ENCODE results near the gene RAET1L. TPM values are rescaled to one million over a fixed set of nuclear protein-coding genes. Genes with fewer than 3 reads are reported as not detected.
"Not testable (repeated sequence)": the region's sequence is repeated elsewhere in the genome, so short reads cannot be mapped to it uniquely, and the experiment has no call there.

RAET1L gene
- total RNA-seq, 2 experiments from 2014 or later = not detected

- no peak for DNase-seq
- no peaks in the 10 kb centered on the region for H3K9me3 Mint-ChIP-seq
- POLR2A ChIA-PET = no interaction called here
- CTCF ChIA-PET = interaction anchor here (0.7 kb wide), 1 partner anchor 10 kb away, joined by 3 read pairs; no protein-coding TSS in a partner anchor
- H3K27me3 Mint-ChIP-seq = peaks cover 41% of the 10 kb centered on the region
- intact Hi-C loops (cut with micrococcal nuclease) = loop anchor here (5.0 kb wide), 1 partner anchor 40 kb away; the partner anchor contains the start of gene ULBP3
- peaks cover 15% of the 10 kb centered on the region for H3K4me1 Mint-ChIP-seq (ENCODE audit: low read depth)
- H3K4me3 Mint-ChIP-seq = no peak overlapping the region
- H3K27ac Mint-ChIP-seq = no peak overlapping the region
- no peaks in the 10 kb centered on the region for H3K36me3 Mint-ChIP-seq
Measured at GRCh38 chr6:150026976-150027805, 1.9 kb upstream of the RAET1L start.

GRCh38 chr6:150024646-150025155, 631 bp downstream of the RAET1L start:
- no peaks in the 10 kb centered on the region for H3K9me3 Mint-ChIP-seq
- no peaks in the 10 kb centered on the region for H3K36me3 Mint-ChIP-seq
- peaks cover 38% of the 10 kb centered on the region for H3K27me3 Mint-ChIP-seq
- CTCF ChIA-PET = interaction anchor here (0.7 kb wide), 1 partner anchor 824 kb away, joined by 3 read pairs; no protein-coding TSS in a partner anchor
- intact Hi-C loops (cut with micrococcal nuclease) = loop anchor here (5.0 kb wide), 1 partner anchor 43 kb away; the partner anchor contains the start of gene ULBP3
- H3K4me1 Mint-ChIP-seq (ENCODE audit: low read depth) = peaks cover 15% of the 10 kb centered on the region
- no peak overlapping the region for H3K27ac Mint-ChIP-seq
- POLR2A ChIA-PET = no interaction called here
- no peak overlapping the region for H3K4me3 Mint-ChIP-seq
- no peak for DNase-seq

- Mint-ChIP-seq H3K27me3 (peaks cover 43% of the 10 kb centered on the region), H3K4me1 (ENCODE audit: low read depth) (peaks cover 15% of the 10 kb centered on the region)
- H3K36me3 Mint-ChIP-seq; H3K27ac Mint-ChIP-seq; H3K4me3 Mint-ChIP-seq; POLR2A ChIA-PET; H3K9me3 Mint-ChIP-seq; intact Hi-C loops (cut with micrococcal nuclease): not testable (repeated sequence)
- DNase-seq = peak; percentile 5
- CTCF ChIA-PET = interaction anchor here (0.7 kb wide), 1 partner anchor 825 kb away, joined by 3 read pairs; no protein-coding TSS in a partner anchor
Measured at GRCh38 chr6:150024021-150024420, 1.3 kb downstream of the RAET1L start.

GRCh38 chr6:150021870-150022269, 3.5 kb downstream of the RAET1L start:
- POLR2A ChIA-PET; H3K4me3 Mint-ChIP-seq; H3K36me3 Mint-ChIP-seq; H3K27ac Mint-ChIP-seq; H3K9me3 Mint-ChIP-seq; DNase-seq; CTCF ChIA-PET; intact Hi-C loops (cut with micrococcal nuclease): not testable (repeated sequence)
- Mint-ChIP-seq H3K4me1 (ENCODE audit: low read depth) (peaks cover 16% of the 10 kb centered on the region), H3K27me3 (peaks cover 46% of the 10 kb centered on the region)

GRCh38 chr6:150018846-150019580, 6.3 kb downstream of the RAET1L start:
- no peaks in the 10 kb centered on the region for H3K9me3 Mint-ChIP-seq
- ChIA-PET CTCF (interaction anchor here (0.9 kb wide), 2 partner anchors 89 to 95 kb away, joined by 3 read pairs; no protein-coding TSS in a partner anchor), POLR2A (no interaction called here)
- intact Hi-C loops (cut with micrococcal nuclease) = loop anchor here (10.0 kb wide), 1 partner anchor 174 kb away; no protein-coding TSS in a partner anchor
- no peaks in the 10 kb centered on the region for H3K36me3 Mint-ChIP-seq
- no peak overlapping the region for H3K4me3 Mint-ChIP-seq
- H3K4me1 Mint-ChIP-seq (ENCODE audit: low read depth) = peaks cover 21% of the 10 kb centered on the region
- H3K27me3 Mint-ChIP-seq = peaks cover 51% of the 10 kb centered on the region
- peak; percentile 5 for DNase-seq
- H3K27ac Mint-ChIP-seq = no peak overlapping the region

GRCh38 chr6:150017186-150017521, 8.2 kb downstream of the RAET1L start:
- CTCF ChIA-PET = interaction anchor here (0.7 to 2.2 kb wide), 28 partner anchors 9 to 1870 kb away, joined by 3 to 28 read pairs (median 5); no protein-coding TSS in a partner anchor
- Mint-ChIP-seq H3K4me1 (ENCODE audit: low read depth) (peaks cover 24% of the 10 kb centered on the region), H3K27me3 (peaks cover 60% of the 10 kb centered on the region)
- H3K4me3 Mint-ChIP-seq, H3K27ac Mint-ChIP-seq, POLR2A ChIA-PET, H3K36me3 Mint-ChIP-seq, H3K9me3 Mint-ChIP-seq, DNase-seq: not testable (repeated sequence)
- intact Hi-C loops (cut with micrococcal nuclease) = loop anchor here (2.0 to 10.0 kb wide), 2 partner anchors 54 to 172 kb away; partner anchors contain the start of gene ULBP1

GRCh38 chr6:150016324-150017185, 8.8 kb downstream of the RAET1L start:
- peak; percentile 44 for DNase-seq
- ChIA-PET CTCF (interaction anchor here (0.6 to 2.2 kb wide), 34 partner anchors 9 to 799 kb away, joined by 3 to 28 read pairs (median 4); partner anchors contain the start of gene RAET1L), POLR2A (no interaction called here)
- peaks cover 65% of the 10 kb centered on the region for H3K27me3 Mint-ChIP-seq
- no peaks in the 10 kb centered on the region for H3K36me3 Mint-ChIP-seq
- no peaks in the 10 kb centered on the region for H3K9me3 Mint-ChIP-seq
- peak overlapping the region; percentile 15 for H3K27ac Mint-ChIP-seq
- peaks cover 24% of the 10 kb centered on the region for H3K4me1 Mint-ChIP-seq (ENCODE audit: low read depth)
- H3K4me3 Mint-ChIP-seq = no peak overlapping the region
- intact Hi-C loops (cut with micrococcal nuclease) = loop anchor here (1.0 to 10.0 kb wide), 3 partner anchors 54 to 172 kb away; partner anchors contain the start of gene ULBP1

- intact Hi-C loops (cut with micrococcal nuclease) = loop anchor here (1.0 to 10.0 kb wide), 3 partner anchors 53 to 171 kb away; partner anchors contain the start of gene ULBP1
- DNase-seq = peak; percentile 51
- H3K4me1 Mint-ChIP-seq (ENCODE audit: low read depth) = peaks cover 24% of the 10 kb centered on the region
- H3K9me3 Mint-ChIP-seq, H3K27ac Mint-ChIP-seq, H3K4me3 Mint-ChIP-seq, H3K36me3 Mint-ChIP-seq, POLR2A ChIA-PET: not testable (repeated sequence)
- H3K27me3 Mint-ChIP-seq = peaks cover 75% of the 10 kb centered on the region
- CTCF ChIA-PET = interaction anchor here (1.9 to 2.2 kb wide), 2 partner anchors 53 to 180 kb away, joined by 7 to 24 read pairs; no protein-coding TSS in a partner anchor
Measured at GRCh38 chr6:150015281-150016001, 9.9 kb downstream of the RAET1L start.

GRCh38 chr6:150014623-150015280, 10.6 kb downstream of the RAET1L start:
- H3K4me3 Mint-ChIP-seq, POLR2A ChIA-PET, CTCF ChIA-PET, H3K9me3 Mint-ChIP-seq, H3K36me3 Mint-ChIP-seq, H3K27ac Mint-ChIP-seq: not testable (repeated sequence)
- Mint-ChIP-seq H3K27me3 (peaks cover 82% of the 10 kb centered on the region), H3K4me1 (ENCODE audit: low read depth) (peaks cover 24% of the 10 kb centered on the region)
- DNase-seq = peak; percentile 5
- intact Hi-C loops (cut with micrococcal nuclease) = loop anchor here (10.0 kb wide), 1 partner anchor 170 kb away; no protein-coding TSS in a partner anchor

- intact Hi-C loops (cut with micrococcal nuclease) = loop anchor here (10.0 kb wide), 1 partner anchor 169 kb away; no protein-coding TSS in a partner anchor
Measured at GRCh38 chr6:150013785-150014622, 11.3 kb downstream of the RAET1L start.

More at GRCh38 chr6:150013785-150014622, 11.3 kb downstream of the RAET1L start:
- CTCF ChIA-PET, POLR2A ChIA-PET, H3K36me3 Mint-ChIP-seq, H3K9me3 Mint-ChIP-seq, H3K4me3 Mint-ChIP-seq, H3K27ac Mint-ChIP-seq: not testable (repeated sequence)
- Mint-ChIP-seq H3K4me1 (ENCODE audit: low read depth) (peaks cover 24% of the 10 kb centered on the region), H3K27me3 (peaks cover 82% of the 10 kb centered on the region)
- DNase-seq = peak; percentile 24
